GM19438 (cell line): ENCODE measurements around the gene SMARCE1.
"Not testable (repeated sequence)": the region's sequence is repeated elsewhere in the genome, so short reads cannot be mapped to it uniquely, and the experiment has no call there.

Experiments
- ATAC-seq: cut with Tn5 transposase; IDR thresholded peaks from one replicate; pipeline ENCODE4 v1.9.1; 2021; ENCODE audit warnings: low read depth; ENCODE audit not compliant: unreplicated experiment

The SMARCE1 gene

DNA sequence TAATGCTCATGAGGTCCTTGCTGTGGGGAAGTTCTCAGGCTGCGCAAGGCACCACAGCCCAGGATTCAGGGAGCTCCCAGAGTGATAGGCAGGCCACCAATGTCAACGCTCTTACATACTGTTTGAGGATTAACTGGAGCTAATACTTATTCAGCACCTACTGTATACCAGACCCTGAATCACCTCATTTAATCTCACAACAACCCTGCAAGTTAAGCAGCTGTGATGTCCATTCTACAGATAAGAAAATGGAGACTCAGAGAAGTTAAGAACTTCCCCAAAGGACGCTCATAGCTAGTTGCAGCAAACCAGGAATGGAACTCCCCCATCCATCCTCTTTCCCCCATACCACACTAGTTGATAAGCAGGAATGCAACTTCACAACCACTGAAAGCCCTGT is 56.9 kb downstream of the SMARCE1 start:
- no peak for ATAC-seq

DNA sequence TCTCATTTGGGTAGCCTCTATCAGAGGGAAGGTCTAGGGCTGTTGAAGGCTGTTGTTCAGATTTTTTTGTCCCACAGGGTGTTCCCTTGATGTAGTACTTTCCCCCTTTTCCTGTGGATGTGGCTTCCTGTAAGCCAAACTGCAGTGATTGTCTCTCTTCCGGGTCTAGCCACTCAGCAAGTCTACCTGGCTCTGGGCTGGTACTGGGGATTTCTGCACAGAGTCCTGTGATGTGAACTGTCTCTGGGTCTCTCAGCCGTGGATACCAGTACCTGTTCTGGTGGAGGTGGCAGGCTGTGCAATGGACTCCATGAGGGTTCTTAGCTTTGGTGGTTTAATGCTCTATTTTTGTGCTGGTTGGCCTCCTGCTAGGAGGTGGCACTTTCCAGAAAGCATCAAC is 59.1 kb downstream of the SMARCE1 start:
- no peak for ATAC-seq

DNA sequence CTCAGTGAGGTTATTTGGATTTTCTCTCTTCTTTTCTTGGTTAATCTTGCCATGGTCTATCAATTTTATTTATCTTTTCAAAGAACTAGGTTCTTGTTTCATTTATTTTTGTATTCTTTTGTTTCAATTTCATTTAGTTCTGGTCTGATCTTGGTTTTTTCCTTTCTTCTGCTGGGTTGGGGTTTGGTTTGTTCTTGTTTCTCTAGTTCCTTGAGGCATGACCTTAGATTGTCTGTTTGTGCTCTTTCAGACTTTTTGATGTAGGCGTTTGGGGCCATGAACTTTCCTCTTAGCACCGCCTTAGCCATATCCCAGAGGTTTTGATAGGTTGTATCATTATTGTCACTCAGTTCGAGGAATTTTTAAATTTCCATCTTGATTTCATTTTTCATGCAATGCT is 61.4 kb downstream of the SMARCE1 start:
- not testable (repeated sequence) for ATAC-seq

DNA sequence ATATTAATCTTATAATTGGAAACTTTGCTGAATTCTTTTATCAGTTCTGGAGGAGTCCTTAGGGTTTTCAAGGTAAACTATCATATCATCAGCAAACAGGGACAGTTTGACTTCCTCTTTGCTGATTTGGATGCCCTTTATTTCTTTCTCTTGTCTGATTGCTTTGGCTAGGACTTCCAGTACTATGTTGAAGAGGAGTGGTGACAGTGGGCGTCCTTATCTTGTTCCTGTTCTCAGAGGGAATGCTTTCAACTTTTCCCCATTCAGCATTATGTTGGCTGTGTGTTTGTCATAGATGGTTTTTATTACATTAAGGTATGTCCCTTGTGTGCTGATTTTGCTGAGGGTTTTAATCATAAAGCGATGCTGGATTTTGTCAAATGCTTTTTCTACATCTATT is 62.7 kb downstream of the SMARCE1 start:
- ATAC-seq: not testable (repeated sequence)

DNA sequence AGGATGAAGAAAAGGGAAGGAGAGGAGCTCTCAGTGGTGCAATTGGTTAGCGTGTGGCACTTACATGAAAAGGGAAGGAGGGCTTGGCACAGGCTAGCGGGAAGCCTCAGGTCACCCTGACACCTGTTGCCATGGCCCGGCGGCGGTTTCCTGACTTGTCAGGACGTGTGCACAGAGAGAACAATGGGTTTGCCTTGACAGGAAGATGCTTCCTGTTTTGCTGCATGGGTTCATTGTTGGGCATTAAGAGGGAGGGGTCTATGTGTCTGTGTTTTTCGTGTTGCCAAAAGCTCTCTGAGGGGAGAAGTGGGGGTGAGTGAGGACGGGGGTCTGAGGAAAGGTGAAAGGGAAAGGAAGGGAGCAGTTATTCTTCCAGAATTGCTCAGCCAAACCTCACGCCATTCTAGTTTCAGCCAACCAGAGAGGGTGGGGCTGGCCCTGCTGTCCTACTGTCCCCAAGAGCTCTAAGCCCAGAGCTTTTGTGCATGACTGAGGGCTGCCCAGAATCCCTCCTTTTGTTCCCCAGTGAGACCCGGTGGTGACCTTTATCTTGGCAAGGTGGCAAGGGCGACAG is 65.2 kb downstream of the SMARCE1 start:
- ATAC-seq: peak; percentile 86

DNA sequence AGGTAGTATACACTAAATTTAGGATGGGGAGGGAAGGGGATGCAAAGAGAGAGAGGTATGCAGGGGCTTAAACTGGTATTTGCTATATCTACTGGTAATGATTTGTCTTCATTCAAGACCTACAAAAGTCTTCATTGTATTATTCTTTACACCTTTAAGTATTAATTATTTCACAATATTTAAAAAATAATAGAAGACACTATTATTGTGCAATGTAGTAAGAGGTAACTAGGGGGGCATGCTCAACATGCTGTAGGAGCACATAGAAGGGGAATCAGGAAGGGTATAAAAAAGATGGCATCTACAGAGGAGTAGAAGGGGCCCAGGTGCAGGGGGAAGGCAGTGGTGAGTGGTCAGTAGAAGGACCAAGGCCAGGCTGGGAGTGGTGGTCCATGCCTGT is 67.5 kb downstream of the SMARCE1 start:
- no peak for ATAC-seq

DNA sequence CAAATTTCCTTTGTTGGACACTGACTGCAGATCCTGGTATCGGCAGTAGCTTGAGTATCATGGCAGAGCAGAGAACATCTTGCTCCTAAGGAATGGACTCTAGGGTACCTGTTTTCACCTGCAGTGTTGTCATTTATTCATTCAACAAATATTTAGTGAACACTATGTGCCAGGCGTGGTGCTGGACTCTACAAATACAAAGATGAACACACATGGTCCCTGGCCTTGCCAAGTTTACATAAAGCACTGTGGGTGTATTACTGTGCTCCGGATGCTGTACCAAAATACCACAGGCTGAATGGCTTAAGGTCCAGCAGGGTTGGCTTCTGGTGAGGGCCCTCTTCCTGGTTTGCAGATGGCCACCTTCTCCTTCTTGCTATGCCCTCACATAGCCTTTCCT is 68.1 kb downstream of the SMARCE1 start:
- ATAC-seq: no peak

DNA sequence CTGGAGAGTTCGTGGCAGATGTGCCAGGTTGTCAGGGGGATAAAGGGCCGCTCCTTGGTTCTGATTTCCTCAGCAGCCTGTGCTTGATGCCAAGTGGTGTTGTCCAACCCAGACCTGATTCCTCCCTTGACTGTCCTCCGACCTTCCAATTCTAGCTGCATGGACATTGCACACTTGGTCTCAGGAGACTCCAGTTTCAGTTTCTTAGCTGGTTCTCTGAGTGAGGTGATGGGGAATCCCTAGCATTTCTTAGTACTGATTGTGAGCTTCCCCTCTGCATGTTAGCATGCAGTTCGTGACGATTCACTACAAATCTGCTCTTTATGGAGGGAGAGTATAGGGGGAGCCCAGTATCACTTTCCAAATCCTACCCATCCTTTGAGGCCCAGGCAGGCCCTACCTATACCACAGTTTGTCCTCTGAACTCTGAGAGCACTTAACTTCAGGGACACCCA is 70.0 kb downstream of the SMARCE1 start:
- ATAC-seq: no peak

DNA sequence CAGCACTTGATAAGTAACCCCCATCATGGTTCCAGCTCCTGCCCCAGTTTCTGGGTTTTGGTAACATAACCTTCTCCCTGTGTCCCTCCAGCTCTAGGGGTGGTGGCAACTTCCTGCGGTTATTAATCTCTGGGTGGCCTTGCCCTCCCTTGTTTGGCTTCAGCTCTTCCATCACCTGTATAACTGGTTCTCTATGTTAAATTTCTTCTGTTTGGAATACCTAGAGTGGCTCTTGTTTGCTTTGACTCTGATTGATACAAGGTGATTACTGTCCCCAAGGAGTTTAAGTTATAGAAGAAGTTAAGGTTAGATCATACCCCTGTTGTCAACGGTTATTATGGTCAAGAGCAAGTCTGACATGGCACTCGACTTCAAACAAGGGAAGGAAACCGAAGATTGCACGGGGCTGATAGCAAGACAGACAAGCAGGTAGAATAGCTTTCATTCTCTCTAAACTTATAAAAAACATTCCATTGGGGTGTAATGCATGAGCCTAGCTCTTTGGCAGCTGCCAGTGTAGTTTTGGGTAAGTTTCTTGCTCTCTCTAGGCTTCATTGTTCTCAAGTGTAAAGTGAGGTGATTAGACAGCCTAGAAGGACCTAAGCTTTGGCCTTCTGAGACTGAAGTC is 71.4 kb downstream of the SMARCE1 start:
- no peak for ATAC-seq
